HEK293T (cell line): ENCODE results near the gene CCDC85A.

Source experiments
- CTCF ChIA-PET: fragments of 350-600 bp; formaldehyde crosslinking; extraction: SDS; loops from one replicate; lab custom pipeline; 2021; ENCODE audit warnings: antibody characterized with exemption, inconsistent platforms; lab: Yijun Ruan, JAX
- POLR2A ChIA-PET: fragments of 350-600 bp; formaldehyde crosslinking; extraction: SDS; loops from one replicate; lab custom pipeline; 2020; ENCODE audit warnings: antibody characterized with exemption, inconsistent platforms; lab: Yijun Ruan, JAX
- DNase-seq: peaks from one replicate; pipeline ENCODE4 v3.0.0; 2012; ENCODE audit warnings: mixed read lengths; ENCODE audit errors: extremely low spot score
- ARNT ChIP-seq: fragments of 450-650 bp; IDR thresholded peaks from 2 replicates; pipeline ENCODE4 v1.6.1; 2017; ENCODE audit warnings: mild to moderate bottlenecking
- BHLHE40 ChIP-seq: fragments of 450-650 bp; IDR thresholded peaks from 2 replicates; pipeline ENCODE4 v1.6.1; 2016; ENCODE audit warnings: mild to moderate bottlenecking, moderate library complexity, borderline replicate concordance
- CTBP1 ChIP-seq: fragments of 450-650 bp; IDR thresholded peaks from 2 replicates; pipeline ENCODE4 v1.6.1; 2016; ENCODE audit warnings: borderline replicate concordance
- ELF4 ChIP-seq: fragments of 450-650 bp; IDR thresholded peaks from 2 replicates; pipeline ENCODE4 v1.6.1; 2017; ENCODE audit warnings: antibody characterized with exemption
- FOXA1 ChIP-seq: fragments of 450-650 bp; IDR thresholded peaks from 2 replicates; pipeline ENCODE4 v1.6.1; 2016; ENCODE audit warnings: mild to moderate bottlenecking
- FOXK2 ChIP-seq: fragments of 450-650 bp; IDR thresholded peaks from 2 replicates; pipeline ENCODE4 v1.6.1; 2016; ENCODE audit warnings: mild to moderate bottlenecking
- FOXM1 ChIP-seq: fragments of 450-650 bp; IDR thresholded peaks from 2 replicates; pipeline ENCODE4 v1.6.1; 2017; ENCODE audit warnings: mild to moderate bottlenecking, borderline replicate concordance
- HDGF ChIP-seq: fragments of 450-650 bp; IDR thresholded peaks from 2 replicates; pipeline ENCODE4 v1.6.1; 2017; ENCODE audit warnings: antibody characterized with exemption, borderline replicate concordance
- L3MBTL2 ChIP-seq: fragments of 450-650 bp; conservative IDR thresholded peaks from 2 replicates; pipeline ENCODE4 v1.6.1; 2016; ENCODE audit warnings: mild to moderate bottlenecking
- LEF1 ChIP-seq: fragments of 450-650 bp; IDR thresholded peaks from 2 replicates; pipeline ENCODE4 v1.6.1; 2017; ENCODE audit warnings: mild to moderate bottlenecking, borderline replicate concordance
- NFRKB ChIP-seq: fragments of 450-650 bp; IDR thresholded peaks from 2 replicates; pipeline ENCODE4 v1.6.1; 2016; ENCODE audit warnings: mild to moderate bottlenecking, moderate library complexity
- SP1 ChIP-seq: fragments of 450-650 bp; IDR thresholded peaks from 2 replicates; pipeline ENCODE4 v1.6.1; 2017
- SUZ12 ChIP-seq: fragments of 450-650 bp; IDR thresholded peaks from 2 replicates; pipeline ENCODE4 v1.6.1; 2016; ENCODE audit warnings: mild to moderate bottlenecking
- TARDBP ChIP-seq: fragments of 450-650 bp; IDR thresholded peaks from 2 replicates; pipeline ENCODE4 v1.6.1; 2016
- ZNF384 ChIP-seq: fragments of 450-650 bp; IDR thresholded peaks from 2 replicates; pipeline ENCODE4 v1.6.1; 2016
- TF ChIP-seq, protein P1 (sequence below): fragments of 450-650 bp; IDR thresholded peaks from 2 replicates; pipeline ENCODE4 v1.6.1; 2016

The CCDC85A gene

GRCh38 chr2:56380861-56381260, 197.1 kb downstream of the CCDC85A start:
- POLR2A ChIA-PET = no interaction called here
- DNase-seq = no peak
- CTCF ChIA-PET = no interaction called here
- TF ChIP-seq FOXA1 = no peak
- TF ChIP-seq ELF4 = no peak
- TF ChIP-seq SUZ12 = no peak
- TF ChIP-seq ARNT = no peak

GRCh38 chr2:56382466-56382865, 198.7 kb downstream of the CCDC85A start:
- no peak for DNase-seq
- ChIA-PET POLR2A (no interaction called here), CTCF (no interaction called here)
- TF ChIP-seq FOXM1 (no peak), FOXK2 (no peak), BHLHE40 (no peak), ELF4 (no peak), TARDBP (no peak), HDGF (no peak), LEF1 (no peak), CTBP1 (no peak), L3MBTL2 (no peak), ARNT (no peak), FOXA1 (no peak), ZNF384 (no peak), NFRKB (no peak), SUZ12 (no peak), SP1 (no peak)
- TF ChIP-seq, protein P1, sequence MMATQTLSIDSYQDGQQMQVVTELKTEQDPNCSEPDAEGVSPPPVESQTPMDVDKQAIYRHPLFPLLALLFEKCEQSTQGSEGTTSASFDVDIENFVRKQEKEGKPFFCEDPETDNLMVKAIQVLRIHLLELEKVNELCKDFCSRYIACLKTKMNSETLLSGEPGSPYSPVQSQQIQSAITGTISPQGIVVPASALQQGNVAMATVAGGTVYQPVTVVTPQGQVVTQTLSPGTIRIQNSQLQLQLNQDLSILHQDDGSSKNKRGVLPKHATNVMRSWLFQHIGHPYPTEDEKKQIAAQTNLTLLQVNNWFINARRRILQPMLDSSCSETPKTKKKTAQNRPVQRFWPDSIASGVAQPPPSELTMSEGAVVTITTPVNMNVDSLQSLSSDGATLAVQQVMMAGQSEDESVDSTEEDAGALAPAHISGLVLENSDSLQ = no peak

DNA sequence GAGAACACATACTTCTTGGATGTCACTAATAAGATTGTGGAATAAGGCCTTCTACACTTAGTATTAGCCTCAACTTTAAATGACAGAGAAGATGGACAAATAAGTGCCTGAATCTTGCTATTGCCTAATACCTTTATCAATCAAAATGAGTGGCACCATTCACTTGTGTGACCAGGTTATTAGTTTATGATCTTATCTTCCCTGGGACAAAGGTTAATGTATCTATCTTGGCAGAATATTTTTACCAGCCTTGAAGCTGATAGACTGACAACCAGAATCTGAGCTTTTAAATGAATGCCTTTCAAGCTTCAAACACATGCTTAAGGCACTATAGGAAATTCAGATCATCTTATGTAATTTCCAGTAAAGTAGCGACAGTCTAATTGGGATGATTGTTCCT, 202.9 kb downstream of the CCDC85A start:
- no peak for DNase-seq
- TF ChIP-seq CTBP1 (no peak), L3MBTL2 (no peak), ARNT (no peak), BHLHE40 (no peak), LEF1 (no peak), SP1 (no peak), FOXA1 (no peak)
- TF ChIP-seq, protein P1 = no peak
- CTCF ChIA-PET = no interaction called here

GRCh38 chr2:56390644-56391043, 206.9 kb downstream of the CCDC85A start:
- ChIA-PET POLR2A (no interaction called here), CTCF (no interaction called here)
- no peak for TF ChIP-seq SP1
- TF ChIP-seq ELF4 = no peak
- no peak for TF ChIP-seq ZNF384
- TF ChIP-seq, protein P1 = no peak
- TF ChIP-seq FOXA1 = no peak
- no peak for TF ChIP-seq LEF1
- DNase-seq = no peak

More for the DNA sequence above, 202.9 kb downstream of the CCDC85A start:
- POLR2A ChIA-PET = no interaction called here

DNA sequence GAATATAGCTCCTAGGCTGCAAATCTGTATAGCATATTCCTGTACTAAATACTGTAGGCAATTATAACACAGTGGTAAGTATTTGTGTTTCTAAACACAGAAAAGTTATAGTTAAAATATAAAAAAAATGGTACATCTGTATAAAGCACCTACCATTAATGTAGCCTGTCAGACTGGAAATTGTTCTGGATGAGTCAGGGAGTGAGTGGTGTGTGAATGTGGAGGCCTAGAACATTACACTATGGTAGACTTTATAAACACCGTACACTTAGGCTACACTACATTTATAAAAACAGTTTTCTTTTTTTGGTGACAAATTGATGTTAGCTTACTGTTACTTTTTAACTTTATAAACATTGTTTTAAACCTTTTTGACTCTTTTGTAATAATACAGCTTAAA, 226.3 kb downstream of the CCDC85A start:
- POLR2A ChIA-PET = no interaction called here
- TF ChIP-seq BHLHE40 = no peak
- no peak for TF ChIP-seq FOXK2
- no peak for TF ChIP-seq SP1
- TF ChIP-seq ELF4 = no peak
- TF ChIP-seq FOXA1 = no peak
- no peak for TF ChIP-seq HDGF
- no peak for TF ChIP-seq L3MBTL2
- no peak for TF ChIP-seq ARNT
- DNase-seq = no peak
- CTCF ChIA-PET = no interaction called here

GRCh38 chr2:56416500-56417176, 232.8 kb downstream of the CCDC85A start:
- no peak for DNase-seq
- no peak for TF ChIP-seq ZNF384
- TF ChIP-seq, protein P1 = no peak
- TF ChIP-seq ARNT = no peak
- TF ChIP-seq NFRKB = no peak
- no peak for TF ChIP-seq HDGF
- TF ChIP-seq SP1 = no peak
- TF ChIP-seq FOXA1 = no peak
- TF ChIP-seq SUZ12 = no peak
- TF ChIP-seq L3MBTL2 = no peak
- TF ChIP-seq FOXM1 = no peak
- no peak for TF ChIP-seq CTBP1
- TF ChIP-seq ELF4 = no peak
- no peak for TF ChIP-seq BHLHE40
- no peak for TF ChIP-seq FOXK2
- TF ChIP-seq TARDBP = no peak
- no peak for TF ChIP-seq LEF1
- ChIA-PET POLR2A (no interaction called here), CTCF (no interaction called here)
